A549 (cell line): ENCODE data around the gene SUN1. TPM values are rescaled to one million over a fixed set of nuclear protein-coding genes. Genes with fewer than 3 reads are reported as not detected.

ENCODE experiments used
- ATAC-seq, 2 experiments: fragments of 200-7000 bp in 1 of 2; fragments of >200 bp in 1 of 2; cut with Nextera tagmentation in 1 of 2; cut with Tn5 transposase in 1 of 2; 3 replicates each; pipeline versions ENCODE4 v1.8.0 to v1.9.1; 2018 to 2020; ENCODE audit warnings: mild to moderate bottlenecking in 1 of 2, moderate library complexity in 1 of 2
- CTCF ChIA-PET: fragments of 300-600 bp; sonication (Branson Sonifier 250); formaldehyde crosslinking; extraction: SDS; loops from one replicate; lab custom pipeline; 2021; ENCODE audit warnings: antibody characterized with exemption, inconsistent platforms; lab: Yijun Ruan, JAX
- POLR2A ChIA-PET: fragments of 350-600 bp; formaldehyde crosslinking; extraction: SDS; loops from one replicate; lab custom pipeline; 2021; ENCODE audit warnings: antibody characterized with exemption, inconsistent platforms; lab: Yijun Ruan, JAX
- DNase-seq, 2 experiments: peaks; one replicate each; pipeline versions ENCODE4 v3.0.0 to v3.0.0-alpha.2; 2011 to 2016; ENCODE audit warnings: low read depth in 1 of 2, low spot score in 1 of 2
- FAIRE-seq: peaks from 2 replicates; lab custom pipeline; 2011; peaks lifted over from hg19 to GRCh38; lab: Jason Lieb, UNC
- H3K27ac ChIP-seq, 2 experiments: fragments of >200 bp; sonication (Bioruptor Twin); formaldehyde crosslinking; 3 replicates each; pipeline ENCODE4 v1.5.1; 2016 to 2017
- H3K4me1 ChIP-seq: fragments of >200 bp; sonication (Bioruptor Twin); formaldehyde crosslinking; 3 replicates; pipeline ENCODE4 v1.6.1; 2016
- H3K4me2 ChIP-seq: fragments of >200 bp; sonication (Bioruptor Twin); formaldehyde crosslinking; 3 replicates; pipeline ENCODE4 v1.6.1; 2016
- H3K4me3 ChIP-seq: fragments of >200 bp; sonication (Bioruptor Twin); formaldehyde crosslinking; 3 replicates; pipeline ENCODE4 v1.5.1; 2016
- H3K9me3 ChIP-seq: fragments of >200 bp; sonication (Bioruptor Twin); formaldehyde crosslinking; 3 replicates; pipeline ENCODE4 v1.6.1; 2016
- CHD2 ChIP-seq: fragments of 150-350 bp; IDR thresholded peaks from 2 replicates; pipeline ENCODE4 v1.6.1; 2014; ENCODE audit warnings: low read length; ENCODE audit not compliant: partially characterized antibody
- EHMT2 ChIP-seq: fragments of 200-600 bp; sonication (generic); IDR thresholded peaks from 2 replicates; pipeline ENCODE4 v1.6.1; 2016; ENCODE audit warnings: antibody characterized with exemption, low read depth, mild to moderate bottlenecking, moderate library complexity
- EP300 ChIP-seq, 2 experiments: fragments of >200 bp; sonication (Bioruptor Twin); formaldehyde crosslinking; IDR thresholded peaks; 2 replicates in 1 of 2; 3 replicates in 1 of 2; pipeline ENCODE4 v1.6.1; 2016 to 2017
- ESRRA ChIP-seq: fragments of 150-350 bp; IDR thresholded peaks from 2 replicates; pipeline ENCODE4 v1.6.1; 2014; ENCODE audit warnings: mild to moderate bottlenecking, low read length, borderline replicate concordance
- FOSB ChIP-seq: fragments of 250-450 bp; sonication (Bioruptor Pico); IDR thresholded peaks from 2 replicates; pipeline ENCODE4 v1.5.0; 2020; ENCODE audit warnings: mild to moderate bottlenecking, moderate library complexity
- FOSL2 ChIP-seq, 2 experiments: fragments of 450-650 bp in 1 of 2; fragments of >200 bp in 1 of 2; sonication (Bioruptor Twin) in 1 of 2; formaldehyde crosslinking; IDR thresholded peaks; 2 replicates each; pipeline versions ENCODE4 v1.5.0 to v1.6.1; 2016 to 2020; ENCODE audit warnings: mild to moderate bottlenecking in 1 of 2, moderate library complexity in 1 of 2
- GATA3 ChIP-seq: IDR thresholded peaks from 2 replicates; pipeline ENCODE4 v1.6.1; 2012; ENCODE audit warnings: borderline replicate concordance
- HDAC2 ChIP-seq: fragments of 200-600 bp; sonication (generic); IDR thresholded peaks from 2 replicates; pipeline ENCODE4 v1.6.1; 2016
- HEYL ChIP-seq: fragments of 250-450 bp; sonication (Bioruptor Pico); IDR thresholded peaks from 2 replicates; pipeline ENCODE4 v1.8.0; 2021; ENCODE audit warnings: mild to moderate bottlenecking, moderate library complexity
- HOXB5 ChIP-seq: fragments of 250-450 bp; sonication (Bioruptor Pico); IDR thresholded peaks from 2 replicates; pipeline ENCODE4 v1.5.0; 2020; ENCODE audit warnings: mild to moderate bottlenecking, moderate library complexity
- JUN ChIP-seq, 2 experiments: fragments of >200 bp; sonication (Bioruptor Twin); formaldehyde crosslinking; IDR thresholded peaks; 2 replicates in 1 of 2; 3 replicates in 1 of 2; pipeline ENCODE4 v1.6.1; 2016 to 2017
- JUNB ChIP-seq: fragments of >200 bp; sonication (Bioruptor Twin); formaldehyde crosslinking; IDR thresholded peaks from 2 replicates; pipeline ENCODE4 v1.6.1; 2016
- MAFK ChIP-seq: fragments of 450-650 bp; IDR thresholded peaks from 2 replicates; pipeline ENCODE4 v1.6.1; 2014; ENCODE audit not compliant: partially characterized antibody
- MAZ ChIP-seq: fragments of 150-350 bp; IDR thresholded peaks from 2 replicates; pipeline ENCODE4 v1.6.1; 2014; ENCODE audit warnings: antibody characterized with exemption, low read depth, low read length, borderline replicate concordance
- NFE2L2 ChIP-seq: fragments of 150-350 bp; conservative IDR thresholded peaks from 2 replicates; pipeline ENCODE4 v1.6.1; 2014; ENCODE audit warnings: low read length
- NPAS2 ChIP-seq: fragments of 250-450 bp; sonication (Bioruptor Pico); IDR thresholded peaks from 2 replicates; pipeline ENCODE4 v1.8.0; 2022; ENCODE audit warnings: mild to moderate bottlenecking, moderate library complexity, borderline replicate concordance
- POLR2AphosphoS2 ChIP-seq: conservative IDR thresholded peaks from 2 replicates; pipeline ENCODE4 v1.6.1; 2012; ENCODE audit warnings: low read length, improper control_type of control experiment, inconsistent platforms
- TP53 ChIP-seq: fragments of 250-450 bp; sonication (Bioruptor Pico); IDR thresholded peaks from 2 replicates; pipeline ENCODE4 v1.5.0; 2021; ENCODE audit warnings: mild to moderate bottlenecking, moderate library complexity
- ZC3H11A ChIP-seq: fragments of 450-650 bp; IDR thresholded peaks from 2 replicates; pipeline ENCODE4 v1.6.1; 2014; ENCODE audit warnings: antibody characterized with exemption, mild to moderate bottlenecking
- ZFP36 ChIP-seq: fragments of 450-650 bp; IDR thresholded peaks from 2 replicates; pipeline ENCODE4 v1.6.1; 2014; ENCODE audit warnings: borderline replicate concordance; ENCODE audit not compliant: partially characterized antibody
- WGBS: methylation state at CpG from one replicate; pipeline ENCODE4 v1.1.6; 2017; ENCODE audit errors: missing lambda C conversion rate; 5-methylcytosine and 5-hydroxymethylcytosine counted together
- polyA plus RNA-seq, 4 experiments: library from polyadenylated mRNA; depleted of rRNA in 3 of 4; stranded (reverse); fragments of >200 nt; fragmentation: RNase III in 1 of 4; extraction: RNeasy Plus Mini Kit Qiagen cat#74134 plus additional on column Dnase treatment in 1 of 4; gene quantifications; 2 replicates in 3 of 4; 3 replicates in 1 of 4; pipeline ENCODE4 v1.2.3, GENCODE V29; 2011 to 2017
- TF ChIP-seq, protein P1 (sequence below): fragments of 250-450 bp; sonication (Bioruptor Pico); IDR thresholded peaks from 2 replicates; pipeline ENCODE4 v1.5.0; 2020; ENCODE audit warnings: low read depth, mild to moderate bottlenecking, moderate library complexity
- TF ChIP-seq, protein P2 (sequence below): fragments of 450-650 bp; IDR thresholded peaks from 2 replicates; pipeline ENCODE4 v1.6.1; 2014; ENCODE audit warnings: antibody characterized with exemption
- TF ChIP-seq, protein P3 (sequence below): IDR thresholded peaks from 2 replicates; pipeline ENCODE4 v1.6.1; 2012
- TF ChIP-seq, protein P4 (sequence below): IDR thresholded peaks from 2 replicates; pipeline ENCODE4 v1.6.1; 2012
- TF ChIP-seq, protein P5 (sequence below): IDR thresholded peaks from 2 replicates; pipeline ENCODE4 v1.6.1; 2012; ENCODE audit warnings: low read depth, borderline replicate concordance
- TF ChIP-seq, protein P6 (sequence below): fragments of 150-350 bp; IDR thresholded peaks from 2 replicates; pipeline ENCODE4 v1.6.1; 2014; ENCODE audit warnings: low read depth, mild to moderate bottlenecking, low read length

The SUN1 gene
- polyA plus RNA-seq, 2 of the 4 experiments (the other 2 are of a cell fraction): 60.7 to 130 TPM

DNA sequence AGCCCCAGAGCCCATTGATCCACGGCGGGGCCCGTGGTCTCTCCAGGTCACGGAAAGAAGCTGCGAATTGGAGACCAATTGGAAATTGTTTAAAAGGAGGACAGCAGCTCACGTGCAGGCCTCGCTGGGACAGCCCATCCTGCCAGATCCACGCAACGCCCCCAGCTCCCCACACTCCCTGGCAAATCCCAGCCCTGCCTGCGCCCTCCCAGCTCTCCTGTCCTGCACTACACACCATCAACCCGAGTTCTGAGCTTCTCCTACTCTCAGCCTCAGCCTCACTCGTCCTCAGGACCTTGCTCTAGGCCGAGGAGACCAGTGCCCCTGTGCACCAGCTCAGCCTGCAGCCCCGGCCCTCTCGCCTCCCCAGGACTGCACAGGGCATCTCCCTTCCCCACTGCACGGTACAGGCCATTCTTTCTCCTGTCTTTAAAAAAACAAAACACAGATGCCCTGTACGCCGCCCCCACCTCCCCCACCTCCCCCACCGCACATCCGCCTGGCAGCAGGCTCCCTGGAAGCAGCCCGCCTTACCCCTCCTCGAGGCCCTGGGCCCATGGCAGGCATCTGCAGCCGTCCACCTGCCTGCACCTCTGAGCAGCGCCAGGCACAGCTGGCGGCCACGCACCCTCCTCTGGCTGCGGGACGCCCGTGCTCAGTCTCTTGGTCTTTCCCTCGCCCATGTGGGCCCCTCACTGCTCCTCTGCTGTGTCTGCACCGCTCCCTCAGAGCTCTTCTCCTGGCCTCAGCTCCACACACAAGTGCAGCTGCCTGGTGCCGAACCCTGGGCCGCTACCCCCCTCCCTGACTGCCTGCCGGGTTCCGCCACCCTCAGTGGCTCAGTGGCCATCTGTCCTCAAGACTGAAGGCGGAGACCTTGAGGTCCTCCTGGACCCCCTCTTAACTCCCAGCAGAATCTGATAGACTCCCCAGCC, 48.5 kb upstream of the SUN1 start:
- FAIRE-seq (no peak), ATAC-seq (no peak), DNase-seq (no peak)
- no peak overlapping the region for H3K4me2 ChIP-seq
- H3K27ac ChIP-seq: no peak overlapping the region
- CTCF ChIA-PET: interaction anchor here (0.6 to 10.7 kb wide), 7 partner anchors 10 to 462 kb away, joined by 3 to 117 read pairs (median 4); no protein-coding TSS in a partner anchor
- no peaks in the 10 kb centered on the region for H3K9me3 ChIP-seq
- WGBS: 90% methylated on average over 35 of the region's 36 CpGs
- POLR2A ChIA-PET: no interaction called here
- TF ChIP-seq TP53 (CRISPR knock-in tag) (no peak), FOSB (CRISPR knock-in tag) (no peak), HOXB5 (CRISPR knock-in tag) (no peak), HDAC2 (no peak), ZC3H11A (no peak), POLR2AphosphoS2 (no peak), CHD2 (no peak), FOSL2 (IDR thresholded peaks at IDR 0.05) (no peak), FOSL2 (CRISPR knock-in tag; IDR thresholded peaks at IDR 0.05) (no peak)
- TF ChIP-seq, protein P1, sequence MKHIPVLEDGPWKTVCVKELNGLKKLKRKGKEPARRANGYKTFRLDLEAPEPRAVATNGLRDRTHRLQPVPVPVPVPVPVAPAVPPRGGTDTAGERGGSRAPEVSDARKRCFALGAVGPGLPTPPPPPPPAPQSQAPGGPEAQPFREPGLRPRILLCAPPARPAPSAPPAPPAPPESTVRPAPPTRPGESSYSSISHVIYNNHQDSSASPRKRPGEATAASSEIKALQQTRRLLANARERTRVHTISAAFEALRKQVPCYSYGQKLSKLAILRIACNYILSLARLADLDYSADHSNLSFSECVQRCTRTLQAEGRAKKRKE (CRISPR knock-in tag): no peak
- TF ChIP-seq, protein P2, sequence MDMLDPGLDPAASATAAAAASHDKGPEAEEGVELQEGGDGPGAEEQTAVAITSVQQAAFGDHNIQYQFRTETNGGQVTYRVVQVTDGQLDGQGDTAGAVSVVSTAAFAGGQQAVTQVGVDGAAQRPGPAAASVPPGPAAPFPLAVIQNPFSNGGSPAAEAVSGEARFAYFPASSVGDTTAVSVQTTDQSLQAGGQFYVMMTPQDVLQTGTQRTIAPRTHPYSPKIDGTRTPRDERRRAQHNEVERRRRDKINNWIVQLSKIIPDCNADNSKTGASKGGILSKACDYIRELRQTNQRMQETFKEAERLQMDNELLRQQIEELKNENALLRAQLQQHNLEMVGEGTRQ: no peak
- TF ChIP-seq, protein P3, sequence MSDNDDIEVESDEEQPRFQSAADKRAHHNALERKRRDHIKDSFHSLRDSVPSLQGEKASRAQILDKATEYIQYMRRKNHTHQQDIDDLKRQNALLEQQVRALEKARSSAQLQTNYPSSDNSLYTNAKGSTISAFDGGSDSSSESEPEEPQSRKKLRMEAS: no peak
- no peak overlapping the region for H3K4me3 ChIP-seq
- H3K4me1 ChIP-seq: no peaks in the 10 kb centered on the region

DNA sequence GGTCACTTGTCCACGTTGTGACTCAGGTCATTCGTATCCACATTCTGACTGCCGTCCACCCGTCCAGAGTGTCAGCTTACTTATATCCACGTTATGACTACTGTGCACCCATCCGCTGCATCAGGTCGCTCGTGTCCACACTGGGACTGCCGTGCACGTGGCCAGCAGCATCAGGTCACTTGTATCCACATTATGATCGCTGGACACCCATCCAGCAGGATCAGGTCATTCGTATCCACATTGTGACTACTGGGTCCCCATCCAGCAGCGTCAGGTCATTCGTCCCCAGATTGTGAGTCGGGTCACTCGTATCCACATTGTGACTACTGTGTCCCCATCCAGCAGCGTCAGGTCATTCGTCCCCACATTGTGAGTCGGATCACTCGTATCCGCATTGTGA, 47.3 kb upstream of the SUN1 start:
- Histone ChIP-seq H3K4me2 (no peak overlapping the region), H3K9me3 (no peaks in the 10 kb centered on the region), H3K27ac (no peak overlapping the region), H3K4me3 (no peak overlapping the region), H3K4me1 (no peaks in the 10 kb centered on the region)
- no peak for ATAC-seq
- DNase-seq: no peak
- ChIA-PET POLR2A (no interaction called here), CTCF (interaction anchor here (1.1 to 10.7 kb wide), 4 partner anchors 13 to 88 kb away, joined by 3 to 117 read pairs (median 5); no protein-coding TSS in a partner anchor)
- 93% methylated on average over 21 of the region's 21 CpGs for WGBS
- FAIRE-seq: no peak
- TF ChIP-seq ESRRA: no peak
- no peak for TF ChIP-seq JUN (IDR thresholded peaks at IDR 0.05)
- no peak for TF ChIP-seq NPAS2 (CRISPR knock-in tag)
- TF ChIP-seq HEYL (CRISPR knock-in tag): no peak
- TF ChIP-seq EHMT2: no peak
- TF ChIP-seq, protein P4, sequence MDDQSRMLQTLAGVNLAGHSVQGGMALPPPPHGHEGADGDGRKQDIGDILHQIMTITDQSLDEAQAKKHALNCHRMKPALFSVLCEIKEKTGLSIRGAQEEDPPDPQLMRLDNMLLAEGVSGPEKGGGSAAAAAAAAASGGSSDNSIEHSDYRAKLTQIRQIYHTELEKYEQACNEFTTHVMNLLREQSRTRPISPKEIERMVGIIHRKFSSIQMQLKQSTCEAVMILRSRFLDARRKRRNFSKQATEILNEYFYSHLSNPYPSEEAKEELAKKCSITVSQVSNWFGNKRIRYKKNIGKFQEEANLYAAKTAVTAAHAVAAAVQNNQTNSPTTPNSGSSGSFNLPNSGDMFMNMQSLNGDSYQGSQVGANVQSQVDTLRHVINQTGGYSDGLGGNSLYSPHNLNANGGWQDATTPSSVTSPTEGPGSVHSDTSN: no peak
- no peak for TF ChIP-seq POLR2AphosphoS2
- TF ChIP-seq, protein P5, sequence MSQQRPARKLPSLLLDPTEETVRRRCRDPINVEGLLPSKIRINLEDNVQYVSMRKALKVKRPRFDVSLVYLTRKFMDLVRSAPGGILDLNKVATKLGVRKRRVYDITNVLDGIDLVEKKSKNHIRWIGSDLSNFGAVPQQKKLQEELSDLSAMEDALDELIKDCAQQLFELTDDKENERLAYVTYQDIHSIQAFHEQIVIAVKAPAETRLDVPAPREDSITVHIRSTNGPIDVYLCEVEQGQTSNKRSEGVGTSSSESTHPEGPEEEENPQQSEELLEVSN: no peak
- TF ChIP-seq GATA3: no peak
- no peak for TF ChIP-seq JUNB
- no peak for TF ChIP-seq NFE2L2
- no peak for TF ChIP-seq EP300 (IDR thresholded peaks at IDR 0.05)
- no peak for TF ChIP-seq ZFP36
- no peak for TF ChIP-seq MAZ
- TF ChIP-seq, protein P6, sequence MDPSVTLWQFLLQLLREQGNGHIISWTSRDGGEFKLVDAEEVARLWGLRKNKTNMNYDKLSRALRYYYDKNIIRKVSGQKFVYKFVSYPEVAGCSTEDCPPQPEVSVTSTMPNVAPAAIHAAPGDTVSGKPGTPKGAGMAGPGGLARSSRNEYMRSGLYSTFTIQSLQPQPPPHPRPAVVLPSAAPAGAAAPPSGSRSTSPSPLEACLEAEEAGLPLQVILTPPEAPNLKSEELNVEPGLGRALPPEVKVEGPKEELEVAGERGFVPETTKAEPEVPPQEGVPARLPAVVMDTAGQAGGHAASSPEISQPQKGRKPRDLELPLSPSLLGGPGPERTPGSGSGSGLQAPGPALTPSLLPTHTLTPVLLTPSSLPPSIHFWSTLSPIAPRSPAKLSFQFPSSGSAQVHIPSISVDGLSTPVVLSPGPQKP: no peak
- no peak for TF ChIP-seq MAFK
